Activated naive CD4-positive, alpha-beta T cell treated with anti-CD3 and anti-CD28 coated beads, Interleukin-2, amount 50 U/mL, for 72 hours (primary cell): ENCODE measurements around the gene HIPK2. TPM values are rescaled to one million over a fixed set of nuclear protein-coding genes. Genes with fewer than 3 reads are reported as not detected.
A peak's percentile ranks its signal among the peaks of the same experiment; 100 is the strongest.

ENCODE experiments used
- ATAC-seq, 2 donors: fragments of 150-1000 bp; cut with Tn5 transposase; 2 replicates each; pipeline ENCODE4 v1.10.0; 2021; ENCODE audit warnings: mild to moderate bottlenecking in 2 of 2, moderate library complexity in 2 of 2
- DNase-seq, 2 donors: peaks; one replicate each; pipeline ENCODE4 v3.0.0; 2021 to 2022; ENCODE audit warnings: low spot score in 2 of 2
- H3K27ac Mint-ChIP-seq, 2 donors: one replicate each; pipeline ENCODE4 v1.8.0; 2022; ENCODE audit warnings: mild to moderate bottlenecking in 2 of 2, mixed read lengths in 2 of 2
- H3K36me3 Mint-ChIP-seq, 2 donors: one replicate each; pipeline ENCODE4 v1.8.0; 2022; ENCODE audit warnings: mixed read lengths in 2 of 2
- H3K9me3 Mint-ChIP-seq, 2 donors: one replicate each; pipeline ENCODE4 v1.8.0; 2022; ENCODE audit warnings: mixed read lengths in 2 of 2
- total RNA-seq, 2 donors: library from RNA; stranded (reverse); gene quantifications; one replicate each; pipeline ENCODE4 v1.2.3, GENCODE V29; 2022

Gene HIPK2
- total RNA-seq, 2 donors from 2014 or later, result 12.8 to 20.9 TPM

DNA sequence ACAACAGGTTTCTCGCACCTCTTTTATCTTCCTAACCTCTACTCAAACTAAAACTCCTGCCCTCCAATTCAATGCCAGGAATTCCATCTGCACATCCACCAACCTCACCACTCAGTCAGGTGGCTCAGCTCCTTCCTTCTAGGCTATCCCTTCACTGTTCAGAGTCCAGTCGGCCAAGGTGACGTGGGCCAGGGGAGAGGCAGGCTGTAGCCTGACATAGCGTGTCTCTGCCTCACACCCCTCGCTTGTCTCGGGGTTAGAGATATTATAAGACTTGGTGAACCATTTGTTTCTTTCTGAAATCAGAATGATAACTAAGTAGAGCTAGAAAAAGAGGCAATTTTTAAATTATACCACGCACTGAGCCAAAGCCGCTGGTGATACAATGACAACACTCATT is 31.1 kb downstream of the HIPK2 start:
- H3K27ac Mint-ChIP-seq, result peak overlapping the region in 1 of 2 donors; percentile 65

DNA sequence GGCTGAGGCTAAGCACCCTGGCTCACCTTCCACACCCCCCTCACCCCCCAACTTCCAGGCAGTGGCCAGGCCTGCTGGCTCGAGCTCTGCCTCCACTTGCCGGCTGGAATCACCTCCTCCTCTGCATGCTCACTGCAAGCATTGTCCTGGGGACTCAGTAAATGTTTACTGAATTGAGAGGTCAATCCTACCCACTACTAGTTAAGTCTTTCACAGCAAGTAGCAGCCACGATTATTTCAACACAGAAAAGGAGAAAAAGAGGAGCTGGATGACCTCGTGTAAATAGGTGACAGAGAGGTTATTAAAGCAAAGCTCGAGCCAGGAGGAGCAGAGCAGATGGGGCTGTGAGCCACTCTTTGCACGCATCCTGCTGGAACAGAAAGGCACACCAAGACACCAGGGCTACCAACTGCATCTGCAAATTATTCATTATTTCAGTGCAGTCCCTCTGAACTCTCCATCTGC is 32.1 kb downstream of the HIPK2 start:
- Mint-ChIP-seq H3K36me3 (no peaks in the 10 kb centered on the region), H3K9me3 (no peaks in the 10 kb centered on the region), H3K27ac (no peak overlapping the region)
- ATAC-seq (no peak), DNase-seq (no peak)

More for the DNA sequence above, 31.1 kb downstream of the HIPK2 start:
- no peak for DNase-seq
- Mint-ChIP-seq H3K9me3 (no peaks in the 10 kb centered on the region), H3K36me3 (no peaks in the 10 kb centered on the region)
- no peak for ATAC-seq

DNA sequence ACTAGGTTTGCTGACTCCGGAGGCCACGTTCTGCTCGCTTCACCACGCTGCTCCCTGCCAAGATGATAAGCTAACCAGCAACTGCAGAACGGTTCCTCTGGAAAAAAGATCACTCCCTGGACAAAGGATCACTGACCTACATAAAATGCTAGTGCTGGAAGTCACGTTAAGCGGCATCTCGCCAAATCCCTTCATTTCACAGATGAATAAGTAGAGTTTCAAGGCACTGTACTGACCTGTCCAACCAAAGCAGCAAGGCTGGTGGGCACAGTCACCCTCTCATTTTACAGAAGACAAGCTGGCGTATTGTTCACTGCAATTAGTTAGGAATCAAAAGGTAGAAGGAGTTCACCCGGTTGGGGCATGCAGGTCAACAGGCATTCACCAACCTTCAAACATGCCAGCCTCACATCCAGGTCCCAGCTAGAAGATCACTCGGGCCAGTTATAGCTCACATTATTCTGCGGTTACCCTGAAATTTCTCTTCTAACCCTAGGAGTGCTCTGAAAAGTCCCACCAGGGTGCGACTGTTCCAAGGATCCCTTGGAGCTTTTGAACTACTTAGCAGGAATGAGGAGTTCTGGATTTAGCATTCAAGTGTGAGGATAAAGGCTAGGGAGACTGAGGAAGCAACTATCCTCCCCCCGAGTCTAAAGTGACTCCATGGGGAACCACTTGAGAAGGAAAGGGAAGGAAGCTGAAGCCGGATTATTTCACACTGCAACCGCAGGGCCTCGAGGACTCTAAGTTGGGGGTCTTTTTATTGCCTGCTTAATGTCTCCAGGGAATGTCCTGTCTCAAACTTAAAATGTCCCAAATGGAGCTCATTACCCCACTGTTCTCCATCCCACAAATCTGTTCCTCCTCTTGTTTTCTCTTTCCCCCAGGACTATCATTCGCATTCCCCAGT is 32.8 kb downstream of the HIPK2 start:
- Mint-ChIP-seq H3K27ac (no peak overlapping the region), H3K9me3 (no peaks in the 10 kb centered on the region), H3K36me3 (no peaks in the 10 kb centered on the region)
- DNase-seq (no peak), ATAC-seq (no peak)

DNA sequence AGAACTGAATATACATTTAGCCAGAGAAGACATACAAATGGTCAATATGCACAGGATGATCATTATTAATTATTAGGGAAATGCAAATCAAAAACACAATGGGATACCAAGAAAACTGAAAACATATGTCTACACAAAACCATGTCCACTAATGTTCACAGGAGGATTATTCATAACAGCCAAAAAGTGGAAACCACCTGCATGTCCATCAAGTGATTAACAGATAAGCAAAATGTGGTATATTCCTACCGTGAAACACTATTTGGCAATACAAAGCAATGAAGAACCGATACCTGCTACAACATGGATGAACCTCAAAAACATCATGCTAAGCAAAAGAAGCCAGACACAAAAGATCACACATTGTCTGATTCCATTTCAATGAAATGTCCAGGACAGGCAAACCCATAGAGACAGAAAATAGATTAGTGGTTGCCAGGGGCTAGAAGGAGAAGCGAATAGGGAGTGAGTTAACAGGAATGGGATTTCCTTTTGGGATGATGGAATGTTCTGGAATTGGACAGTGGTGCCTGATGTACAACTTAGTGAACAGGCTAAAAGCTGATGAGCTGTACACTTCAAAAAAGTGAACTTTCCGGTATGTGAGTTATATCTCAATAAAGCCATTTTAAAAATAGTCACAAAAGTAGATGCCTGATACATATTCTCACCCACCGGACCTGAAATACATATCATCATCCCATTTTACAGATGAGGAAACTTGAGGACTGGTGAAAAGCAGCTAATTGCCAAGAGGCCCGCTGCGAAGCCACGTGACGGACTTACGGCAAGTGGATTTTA is 33.6 kb downstream of the HIPK2 start:
- H3K9me3 Mint-ChIP-seq, result no peaks in the 10 kb centered on the region
- ATAC-seq (no peak), DNase-seq (no peak)
- H3K36me3 Mint-ChIP-seq, result no peaks in the 10 kb centered on the region
- peak overlapping the region in 1 of 2 donors; percentile 38 for H3K27ac Mint-ChIP-seq

DNA sequence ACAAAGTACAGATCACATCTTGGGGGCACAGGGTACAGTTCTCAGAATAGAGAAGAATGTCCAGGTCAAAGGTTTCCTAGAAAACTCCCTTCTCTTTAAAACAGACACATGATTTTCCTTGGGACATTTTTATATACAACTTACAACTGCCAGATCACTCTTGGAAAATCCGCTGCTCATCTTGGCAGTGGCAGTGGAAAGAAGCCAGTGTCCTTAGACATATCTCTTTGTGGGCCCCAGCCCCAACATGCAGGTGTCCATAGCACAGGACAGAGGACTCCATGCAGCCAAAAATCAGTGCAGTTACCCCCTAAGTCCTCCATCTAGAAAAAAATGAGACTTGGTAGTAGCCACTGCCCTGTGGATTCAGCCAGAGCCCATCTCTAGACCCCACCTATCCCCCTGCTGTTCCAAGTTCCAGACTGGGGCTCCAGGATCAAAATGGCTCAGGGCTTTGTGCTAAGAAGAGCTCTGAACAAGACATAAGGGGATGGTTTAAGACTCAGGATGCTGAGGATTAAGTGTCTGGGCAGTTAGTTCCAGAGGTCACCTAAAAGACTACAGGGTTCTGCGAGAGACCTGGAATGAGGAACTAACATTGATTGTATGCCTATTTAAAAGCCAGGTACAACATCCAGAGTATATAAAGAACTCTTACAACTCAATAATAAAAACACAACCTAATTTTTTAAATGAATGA is 34.4 kb downstream of the HIPK2 start:
- no peak for DNase-seq
- H3K27ac Mint-ChIP-seq, result no peak overlapping the region
- H3K9me3 Mint-ChIP-seq, result no peaks in the 10 kb centered on the region
- no peak for ATAC-seq
- no peaks in the 10 kb centered on the region for H3K36me3 Mint-ChIP-seq

DNA sequence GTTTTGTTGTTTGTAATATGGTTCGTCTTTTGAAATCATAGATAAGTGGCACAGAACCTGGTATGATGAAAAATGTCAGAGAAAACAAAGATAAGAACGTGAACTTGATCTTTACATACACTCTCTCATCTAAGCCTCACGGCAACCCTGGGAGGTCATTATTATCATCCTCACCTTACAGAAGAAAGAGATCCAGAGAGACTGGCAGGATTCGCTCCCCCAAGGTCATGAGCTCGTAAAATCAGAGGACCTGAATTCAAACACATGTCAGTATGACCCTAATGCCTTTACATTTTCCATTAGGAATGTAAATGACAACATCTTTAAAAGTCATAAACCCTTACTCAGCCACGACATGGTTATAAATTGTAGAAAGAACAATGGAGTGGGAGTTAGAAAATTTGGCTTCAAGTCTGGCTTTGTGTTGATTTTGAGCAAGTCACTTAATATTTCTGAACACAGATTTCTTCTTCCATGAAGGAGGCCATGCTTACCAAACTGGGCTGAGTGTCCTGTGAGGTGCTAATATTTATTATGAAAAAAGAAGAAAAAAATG is 35.9 kb downstream of the HIPK2 start:
- ATAC-seq, result no peak
- Mint-ChIP-seq H3K27ac (peak overlapping the region in 1 of 2 donors; percentile 17), H3K9me3 (no peaks in the 10 kb centered on the region), H3K36me3 (peaks cover 0 to 6% of the 10 kb centered on the region in 2 donors)
- no peak for DNase-seq

DNA sequence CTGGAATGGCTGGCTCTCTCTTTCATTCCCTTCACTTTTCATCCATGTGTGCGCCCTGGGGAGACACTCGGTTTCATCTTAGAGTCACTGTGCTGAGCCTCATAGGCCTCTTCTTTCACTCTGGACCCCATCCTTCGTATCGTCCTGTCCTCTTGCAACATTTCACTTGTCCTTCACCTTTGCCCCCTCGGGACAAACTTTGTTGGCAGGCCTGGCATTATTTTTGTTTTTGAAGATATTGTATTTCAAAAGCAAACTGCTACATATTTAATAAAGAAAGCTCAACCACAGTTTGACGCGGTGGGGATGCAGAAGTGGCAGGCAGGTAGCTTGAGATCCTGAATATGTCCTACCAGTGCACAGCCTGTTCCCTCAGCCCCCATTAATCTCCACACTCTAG is 36.6 kb downstream of the HIPK2 start:
- H3K36me3 Mint-ChIP-seq, result peaks cover 0 to 8% of the 10 kb centered on the region in 2 donors

DNA sequence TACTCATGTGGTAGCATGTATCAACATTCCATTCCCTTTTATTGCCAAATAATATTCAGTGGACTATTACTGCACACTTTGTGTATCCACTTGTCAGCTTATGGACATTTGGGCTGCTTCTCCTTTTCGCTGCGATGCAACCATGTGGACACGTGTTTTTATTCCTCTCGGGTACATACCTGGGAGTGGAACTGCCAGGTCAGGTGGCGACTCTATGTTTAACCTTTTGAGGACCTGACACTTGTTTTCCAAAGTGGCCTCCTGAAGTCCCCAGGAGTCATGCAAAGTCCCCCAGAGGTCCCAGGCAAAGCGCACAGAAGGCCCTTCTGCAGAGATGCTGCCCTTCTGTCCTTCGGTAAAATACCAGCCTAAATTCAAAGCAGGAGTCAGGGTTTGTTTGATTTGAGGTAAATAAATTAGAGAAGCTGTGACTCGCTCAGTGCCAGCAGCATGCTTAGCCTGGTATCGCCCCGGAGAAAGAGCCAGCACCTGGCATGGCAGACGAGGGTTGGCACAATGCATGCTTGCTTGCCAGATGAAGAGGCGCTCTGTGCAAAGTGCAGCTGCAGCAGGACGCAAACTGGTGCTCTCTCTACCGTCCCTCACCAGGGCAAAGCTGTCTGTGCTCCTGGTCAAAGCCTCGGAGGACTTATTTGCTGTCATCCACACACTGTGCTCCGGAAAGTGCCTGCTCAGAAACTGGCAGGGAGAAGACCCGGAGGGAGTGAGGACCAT is 37.8 kb downstream of the HIPK2 start:
- DNase-seq (no peak), ATAC-seq (no peak)
- H3K9me3 Mint-ChIP-seq, result no peaks in the 10 kb centered on the region
- H3K27ac Mint-ChIP-seq, result peak overlapping the region in 1 of 2 donors; percentile 9
- H3K36me3 Mint-ChIP-seq, result peaks cover 0 to 8% of the 10 kb centered on the region in 2 donors

More for the DNA sequence above, 36.6 kb downstream of the HIPK2 start:
- Mint-ChIP-seq H3K9me3 (no peaks in the 10 kb centered on the region), H3K27ac (no peak overlapping the region)
- no peak for ATAC-seq
- no peak for DNase-seq

DNA sequence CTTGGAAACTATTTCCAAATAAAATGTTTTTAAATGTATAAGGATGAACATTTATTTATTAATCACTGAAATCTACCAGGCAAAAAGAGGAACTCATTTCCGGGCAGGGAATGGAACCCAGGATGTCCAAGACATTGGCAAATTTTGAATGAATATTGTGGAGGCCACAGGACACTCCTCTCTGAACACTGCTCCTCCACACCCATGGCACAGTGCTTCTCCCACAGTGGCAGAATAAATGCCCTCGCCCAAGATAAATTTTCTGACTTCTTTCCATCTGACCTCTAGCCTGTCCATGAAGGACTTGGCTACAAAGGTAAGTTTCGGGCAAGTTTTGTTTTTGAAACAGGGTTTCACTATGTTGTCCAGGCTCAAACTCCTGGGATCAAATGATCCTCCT is 39.0 kb downstream of the HIPK2 start:
- no peak for DNase-seq
- Mint-ChIP-seq H3K36me3 (peaks cover 0 to 8% of the 10 kb centered on the region in 2 donors), H3K27ac (peak overlapping the region; percentile 25 to 58), H3K9me3 (no peaks in the 10 kb centered on the region)
- no peak for ATAC-seq

DNA sequence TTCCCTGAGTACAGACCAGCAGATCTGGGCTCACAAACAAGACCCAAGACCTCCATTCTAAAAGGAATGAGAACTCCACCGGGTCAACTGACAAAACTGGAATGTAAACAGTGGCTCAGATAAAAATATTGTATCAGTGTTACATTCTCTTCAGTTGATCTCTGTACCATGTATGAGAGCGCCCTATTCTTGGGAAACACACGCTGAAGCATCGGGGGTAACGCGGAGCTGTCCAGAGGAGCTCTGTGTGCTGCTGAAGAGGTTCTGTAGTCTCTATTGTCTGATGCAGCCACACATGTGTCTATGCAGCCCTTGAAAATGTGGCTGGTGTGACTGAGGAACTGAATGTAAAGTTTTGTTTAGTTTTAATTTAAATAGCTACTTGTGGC is 39.7 kb downstream of the HIPK2 start:
- Mint-ChIP-seq H3K9me3 (no peaks in the 10 kb centered on the region), H3K36me3 (peaks cover 0 to 8% of the 10 kb centered on the region in 2 donors), H3K27ac (peak overlapping the region; percentile 63 to 80)
- peak; percentile 24 to 42 for ATAC-seq
- DNase-seq, result no peak

DNA sequence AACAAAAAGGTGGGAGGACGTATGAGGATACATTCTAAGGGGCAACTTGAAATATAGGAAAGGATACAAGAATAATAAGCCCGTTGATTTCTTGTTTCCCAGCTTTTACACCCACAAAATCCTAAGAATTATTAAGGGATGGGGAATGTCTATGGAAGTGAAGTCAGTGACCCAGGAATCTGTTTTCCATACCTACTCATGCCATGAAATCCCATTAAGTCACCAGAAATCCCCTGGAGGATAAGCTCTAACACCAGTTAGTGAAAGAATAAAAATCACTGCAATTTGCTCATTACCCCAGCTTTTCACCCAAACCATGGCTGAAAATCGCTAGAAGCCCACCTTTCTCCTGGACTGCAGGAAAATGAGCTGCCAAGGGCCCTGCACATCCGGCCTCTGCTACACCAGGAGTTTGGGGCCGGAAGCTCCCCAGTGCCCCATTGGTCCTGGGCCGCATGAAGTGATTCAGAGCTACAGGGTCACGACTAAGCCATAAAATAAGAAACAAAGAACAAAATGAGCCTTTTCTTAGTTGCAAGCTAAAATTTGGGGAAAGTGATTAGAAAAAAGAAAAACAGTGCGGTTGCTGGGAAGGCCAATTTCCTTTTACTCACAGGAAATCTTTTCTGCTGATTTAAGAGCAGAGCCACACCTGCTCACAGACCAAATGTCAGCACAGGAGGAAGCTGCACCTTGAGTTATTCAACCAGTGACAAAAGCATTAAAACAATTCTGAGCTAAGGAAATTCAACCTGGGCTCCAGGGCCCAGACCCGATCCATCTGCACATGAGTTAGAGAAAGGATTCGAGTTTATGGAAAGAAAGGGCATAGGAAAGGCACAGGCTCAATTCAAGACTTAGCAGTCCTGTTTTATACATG is 40.3 kb downstream of the HIPK2 start:
- Mint-ChIP-seq H3K36me3 (peaks cover 0 to 8% of the 10 kb centered on the region in 2 donors), H3K27ac (peak overlapping the region; percentile 80 to 81), H3K9me3 (no peaks in the 10 kb centered on the region)
- DNase-seq (peak in 1 of 2 donors; percentile 25), ATAC-seq (peak; percentile 92 to 96)

DNA sequence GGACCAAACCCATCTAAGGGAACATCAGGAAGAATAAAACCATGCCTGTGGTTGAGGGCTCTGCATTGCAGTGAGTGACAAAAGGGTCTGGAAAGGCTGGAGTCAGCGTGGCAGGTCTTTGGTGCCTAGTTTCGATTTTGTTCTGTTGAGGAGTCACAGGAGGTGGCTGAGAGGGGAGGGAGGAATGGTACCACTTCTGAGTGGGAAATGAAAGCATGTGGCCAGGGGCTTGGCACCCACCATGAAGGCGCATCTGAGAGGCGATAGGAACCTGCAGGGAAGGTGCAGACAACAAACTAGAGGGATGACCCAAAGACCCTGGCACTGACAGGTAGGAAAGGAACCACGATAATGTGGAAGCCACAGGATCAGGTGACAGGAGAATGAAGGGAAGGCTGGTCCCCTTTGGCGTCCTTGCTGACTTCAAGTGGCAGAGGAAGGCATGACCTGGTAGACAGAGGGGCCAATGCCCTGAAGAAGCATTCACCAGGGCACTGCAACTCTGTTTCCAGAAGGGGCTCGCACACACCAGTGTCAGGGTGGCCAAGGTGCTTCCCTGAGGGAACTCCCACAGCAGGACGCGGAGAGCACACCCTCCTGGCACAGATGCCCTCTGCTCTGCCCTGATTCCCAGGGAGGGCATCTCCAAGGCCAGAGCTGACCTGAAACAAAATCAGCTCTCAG is 41.7 kb downstream of the HIPK2 start:
- peak in 1 of 2 donors; percentile 17 for ATAC-seq
- Mint-ChIP-seq H3K27ac (peak overlapping the region; percentile 13 to 63), H3K9me3 (peaks cover 0 to 4% of the 10 kb centered on the region in 2 donors)

DNA sequence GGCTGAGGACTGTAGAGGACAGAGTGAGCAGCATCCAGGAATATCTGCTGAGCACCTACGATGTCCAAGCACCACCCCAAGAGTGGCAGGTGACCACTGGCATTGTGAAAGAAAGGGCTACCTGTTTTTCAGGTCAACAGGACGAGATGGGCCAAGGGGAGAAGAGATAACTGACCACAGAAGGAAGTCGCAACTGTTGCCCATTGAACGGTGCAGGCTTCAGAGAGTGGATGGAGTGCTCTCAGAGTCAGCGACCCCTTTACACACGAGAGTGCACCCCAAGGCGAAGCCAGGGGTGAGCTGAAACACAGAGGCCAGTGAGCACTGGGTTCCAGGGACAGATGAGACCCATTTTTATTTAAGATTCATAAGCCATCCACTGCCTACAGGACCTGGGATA is 42.3 kb downstream of the HIPK2 start:
- peaks cover 0 to 8% of the 10 kb centered on the region in 2 donors for H3K36me3 Mint-ChIP-seq
- H3K27ac Mint-ChIP-seq, result peak overlapping the region in 1 of 2 donors; percentile 13
- DNase-seq, result no peak
- no peak for ATAC-seq
- H3K9me3 Mint-ChIP-seq, result peaks cover 0 to 4% of the 10 kb centered on the region in 2 donors

More for the DNA sequence above, 41.7 kb downstream of the HIPK2 start:
- peaks cover 0 to 8% of the 10 kb centered on the region in 2 donors for H3K36me3 Mint-ChIP-seq
- DNase-seq, result no peak

DNA sequence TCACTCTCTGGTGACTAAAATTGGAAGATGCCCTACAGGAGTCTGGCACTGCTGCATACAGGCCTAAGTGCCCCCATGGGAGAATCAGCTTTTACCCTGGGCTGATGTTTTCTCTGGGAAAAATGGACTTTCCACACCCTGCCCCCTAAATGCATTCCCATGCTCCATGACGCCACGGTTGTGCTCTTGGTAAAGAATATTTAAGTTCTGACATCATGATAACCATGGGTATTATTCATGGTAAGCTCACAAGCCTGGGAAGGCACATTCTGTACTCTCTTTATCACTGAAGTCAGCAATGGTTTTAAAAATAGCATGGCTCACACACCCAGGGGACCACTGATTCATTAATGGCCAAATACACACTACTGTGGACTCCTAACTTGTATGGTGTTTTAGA is 43.4 kb downstream of the HIPK2 start:
- Mint-ChIP-seq H3K27ac (no peak overlapping the region), H3K9me3 (peaks cover 0 to 4% of the 10 kb centered on the region in 2 donors), H3K36me3 (peaks cover 2 to 8% of the 10 kb centered on the region in 2 donors)
- DNase-seq, result no peak
- no peak for ATAC-seq
